NCI-H446 treated with DMSO at 0.1 percent for 48 hours (cell line): ENCODE measurements around the gene SPPL3.
"Not testable (repeated sequence)": the region's sequence is repeated elsewhere in the genome, so short reads cannot be mapped to it uniquely, and the experiment has no call there.

Experiments used
- DNase-seq: peaks from one replicate; lab custom pipeline; 2025; lab: John Stamatoyannopoulos, UW

The SPPL3 gene

GRCh38 chr12:120917748-120918147 lies 13.6 kb upstream of the SPPL3 start:
- DNase-seq: no peak

DNA sequence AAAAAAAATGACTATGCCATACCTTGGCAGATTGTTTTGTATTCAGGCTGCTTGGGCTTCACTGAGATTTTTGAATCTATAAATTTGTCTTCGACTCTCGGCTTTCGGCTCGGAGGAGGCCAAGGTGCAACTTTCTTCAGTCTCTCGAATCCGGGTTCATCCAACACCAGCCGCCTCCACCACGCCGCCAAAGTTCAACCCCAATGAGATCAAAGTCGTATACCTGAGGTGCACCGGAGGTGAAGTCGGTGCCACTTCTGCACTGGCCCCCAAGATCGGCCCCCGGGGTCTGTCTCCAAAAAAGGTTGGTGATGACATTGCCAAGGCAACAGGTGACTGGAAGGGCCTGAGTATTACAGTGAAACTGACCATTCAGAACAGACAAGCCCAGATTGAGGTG lies 12.4 kb upstream of the SPPL3 start:
- DNase-seq: no peak

GRCh38 chr12:120914794-120915193 lies 10.6 kb upstream of the SPPL3 start:
- DNase-seq: no peak

DNA sequence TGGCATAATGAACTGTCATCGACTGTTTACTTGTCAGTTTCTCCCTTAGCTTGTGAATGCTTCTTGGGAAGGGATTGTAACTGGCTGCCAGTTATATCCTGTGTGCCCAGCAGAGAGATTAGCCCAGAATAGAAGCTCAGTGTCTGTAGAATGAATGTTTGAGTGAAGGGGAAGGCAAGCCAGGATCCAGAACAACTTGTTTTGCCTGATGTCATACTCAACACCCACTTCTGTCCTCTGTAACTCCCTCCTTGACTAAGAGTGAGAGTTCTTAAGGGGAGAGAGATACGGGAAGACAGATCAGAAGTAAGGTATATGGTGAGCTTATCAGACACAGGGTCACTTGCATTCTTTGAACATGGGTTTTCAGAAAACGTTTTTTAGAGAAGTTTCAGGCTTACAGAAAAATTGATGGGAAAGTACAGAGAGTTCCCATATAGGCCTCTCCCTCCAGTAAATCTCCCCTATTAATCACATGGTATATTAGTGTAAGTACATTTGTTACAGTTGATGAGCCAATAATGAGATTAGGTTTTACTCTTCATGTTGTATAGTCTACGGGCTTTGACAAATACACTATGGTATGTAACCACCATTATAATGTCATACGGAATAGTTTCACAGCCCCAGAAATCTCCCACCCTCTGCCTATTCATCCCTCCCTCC lies 5.6 kb upstream of the SPPL3 start:
- no peak for DNase-seq

DNA sequence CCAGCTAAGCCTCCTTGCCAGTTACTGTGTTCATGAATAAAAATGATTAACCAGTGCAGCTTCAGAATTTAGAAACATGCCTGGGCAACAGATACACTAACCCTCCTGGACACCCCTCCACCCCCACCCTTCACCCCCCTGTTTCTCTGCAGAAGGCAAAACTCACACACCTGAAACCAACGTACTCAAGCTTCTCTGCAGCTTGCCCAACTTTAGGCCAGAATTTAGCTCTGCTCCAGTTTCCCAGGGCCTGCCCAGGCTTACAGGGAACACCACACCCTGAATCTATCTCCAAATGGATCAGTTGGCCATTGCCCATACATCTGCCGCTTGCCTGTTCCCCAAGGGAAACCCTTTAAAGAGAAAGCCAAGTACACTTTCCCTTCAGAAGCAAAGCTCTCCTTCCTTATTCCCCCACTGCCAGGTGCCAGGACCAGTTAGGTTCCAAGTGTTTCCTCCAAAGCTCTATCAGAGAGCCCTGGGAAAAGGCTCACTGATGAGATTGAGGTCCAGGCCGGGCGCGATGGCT lies 1.8 kb upstream of the SPPL3 start:
- DNase-seq: peak; percentile 22

DNA sequence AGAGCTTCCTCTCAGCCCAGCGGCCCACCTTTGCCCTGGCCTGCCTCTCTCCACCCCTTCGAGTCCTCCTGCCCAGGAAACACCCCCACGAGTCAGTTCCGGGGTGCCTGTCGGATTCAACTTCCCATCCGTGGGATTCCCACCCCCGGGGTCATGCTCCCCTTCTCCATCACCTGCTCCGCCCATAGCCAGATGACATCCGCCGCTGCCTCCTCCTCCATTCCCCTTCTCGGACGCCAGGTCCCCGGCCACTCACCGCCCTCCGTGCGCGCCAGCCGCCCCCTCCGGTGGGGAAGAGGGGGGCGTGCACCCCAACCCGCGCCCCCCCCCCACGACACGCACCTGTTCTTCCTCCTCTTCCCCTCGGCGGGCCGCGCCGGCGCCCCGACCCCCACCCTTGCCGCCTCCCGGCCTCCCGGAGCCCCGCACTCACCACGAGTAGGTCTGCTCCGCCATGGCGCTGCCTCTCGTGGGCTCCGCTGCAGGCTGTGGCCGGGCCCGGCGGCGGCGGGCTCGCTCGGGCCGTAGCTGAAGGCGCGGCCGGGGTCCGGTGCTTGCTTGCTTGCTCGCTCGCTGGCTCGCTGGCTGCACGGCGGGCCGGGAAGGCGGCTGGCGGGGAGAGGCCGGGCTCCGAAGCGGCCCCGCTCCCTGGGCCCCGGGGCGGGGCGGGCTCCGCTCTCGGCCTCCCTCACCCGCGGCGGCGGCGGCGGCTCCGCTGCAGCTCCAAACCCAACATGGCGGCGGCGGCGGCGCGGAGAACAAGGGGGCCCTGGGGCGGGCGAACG lies 554 bp downstream of the SPPL3 start:
- DNase-seq: no peak

DNA sequence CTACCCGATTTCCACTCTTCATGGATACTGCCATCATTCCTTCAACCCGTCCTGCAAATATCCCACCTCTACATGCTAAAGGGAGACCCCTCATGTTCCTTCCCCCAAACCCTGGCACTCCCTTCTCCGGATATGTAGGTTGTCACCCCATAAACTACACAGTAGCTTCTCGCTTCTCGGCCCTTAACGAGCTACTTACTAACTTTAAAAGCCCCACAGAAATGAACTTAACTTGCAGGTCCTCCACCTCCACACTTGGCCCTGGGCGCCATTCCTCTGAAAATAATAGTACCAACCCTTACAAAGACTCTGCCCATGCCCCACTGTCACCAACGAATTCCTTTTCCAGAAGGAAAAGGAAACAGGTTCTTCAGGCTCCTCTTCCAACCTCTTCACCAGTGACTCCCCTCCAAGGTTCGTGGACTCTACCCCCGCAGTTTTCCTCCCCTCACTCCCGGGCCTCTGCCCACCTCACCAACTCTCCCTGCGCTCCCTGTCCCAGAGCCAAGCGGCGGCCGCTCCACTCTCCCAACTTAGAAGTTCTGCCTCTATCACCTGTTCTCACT lies 1.2 kb downstream of the SPPL3 start:
- DNase-seq: no peak

GRCh38 chr12:120901818-120902217 lies 2.3 kb downstream of the SPPL3 start:
- DNase-seq: no peak

DNA sequence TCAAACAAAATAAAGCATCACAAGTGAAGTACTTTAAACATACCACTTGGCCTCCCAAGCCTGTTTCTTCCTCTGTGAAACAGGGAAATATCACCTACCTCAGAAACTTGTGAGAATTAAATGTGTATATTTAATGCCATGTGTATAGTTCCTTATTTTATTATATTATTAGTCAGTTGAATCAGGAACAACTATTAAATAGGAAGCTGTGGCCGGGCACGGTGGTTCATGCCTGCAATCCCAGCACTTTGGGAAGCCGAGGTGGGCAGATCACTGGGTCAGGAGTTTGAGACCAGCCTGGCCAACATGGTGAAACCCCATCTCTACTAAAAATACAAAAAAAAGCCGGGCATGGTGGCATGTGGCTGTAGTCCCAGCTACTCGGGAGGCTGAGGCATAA lies 3.1 kb downstream of the SPPL3 start:
- not testable (repeated sequence) for DNase-seq

DNA sequence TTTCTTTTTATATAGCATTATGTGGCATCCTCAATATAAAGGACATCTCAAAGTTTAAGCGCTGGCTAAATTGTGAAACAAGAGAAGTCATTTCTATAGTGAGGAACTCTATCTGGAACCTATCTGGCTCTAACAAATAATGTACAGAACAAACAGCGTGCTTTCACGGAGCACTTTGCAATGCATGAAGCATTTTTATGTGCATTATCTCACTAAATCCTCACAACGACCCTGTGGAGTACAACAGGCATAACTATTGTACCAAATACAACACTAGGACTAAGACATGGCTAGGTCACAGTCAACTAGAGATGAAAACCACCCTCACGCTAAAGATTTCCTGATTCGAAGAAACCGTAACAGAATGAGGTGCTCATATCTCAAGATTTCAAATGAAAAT lies 8.6 kb downstream of the SPPL3 start:
- no peak for DNase-seq

DNA sequence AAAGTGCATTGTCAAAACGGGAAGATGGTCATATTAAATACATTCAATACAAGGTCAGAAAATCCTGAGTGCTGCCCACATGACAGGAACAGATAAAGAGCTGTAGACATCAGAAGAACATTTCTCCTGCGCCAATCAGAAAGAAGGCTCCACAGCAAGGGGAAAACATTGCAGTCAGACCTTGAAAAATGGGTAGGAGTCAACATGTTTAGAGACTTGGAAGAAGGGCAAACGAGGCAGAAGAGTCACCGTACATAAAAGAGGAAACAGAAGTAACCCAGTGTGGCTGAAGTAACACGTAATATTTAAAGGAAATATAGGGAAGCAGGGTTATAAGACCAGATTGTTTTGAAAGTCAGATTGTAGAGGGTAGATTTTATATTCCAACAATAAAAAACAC lies 11.9 kb downstream of the SPPL3 start:
- DNase-seq: no peak

GRCh38 chr12:120890963-120891362 lies 13.2 kb downstream of the SPPL3 start:
- DNase-seq: no peak

GRCh38 chr12:120887253-120888043 lies 16.7 kb downstream of the SPPL3 start:
- no peak for DNase-seq

- DNase-seq: no peak
Observed at GRCh38 chr12:120886199-120887018, 17.7 kb downstream of the SPPL3 start.

DNA sequence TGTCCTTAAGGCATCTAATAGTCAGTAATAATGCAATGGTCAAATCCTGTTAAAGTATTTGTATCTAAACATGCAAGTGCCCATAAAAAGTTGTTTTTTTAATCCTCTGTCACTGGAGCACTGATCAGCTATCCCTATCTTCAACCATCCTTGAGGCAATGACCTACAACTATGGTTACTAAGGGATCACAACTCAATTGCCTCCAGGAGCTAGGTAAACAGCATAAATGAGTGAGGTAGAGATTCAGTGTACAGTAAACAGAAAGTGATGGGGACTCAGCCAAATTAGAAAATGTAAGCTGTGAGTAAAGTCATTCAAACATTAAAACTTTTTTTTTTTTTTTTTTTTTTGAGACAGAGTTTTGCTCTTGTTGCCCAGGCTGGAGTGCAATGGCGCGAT lies 18.6 kb downstream of the SPPL3 start:
- DNase-seq: no peak

GRCh38 chr12:120884644-120885043 lies 19.5 kb downstream of the SPPL3 start:
- DNase-seq: no peak

DNA sequence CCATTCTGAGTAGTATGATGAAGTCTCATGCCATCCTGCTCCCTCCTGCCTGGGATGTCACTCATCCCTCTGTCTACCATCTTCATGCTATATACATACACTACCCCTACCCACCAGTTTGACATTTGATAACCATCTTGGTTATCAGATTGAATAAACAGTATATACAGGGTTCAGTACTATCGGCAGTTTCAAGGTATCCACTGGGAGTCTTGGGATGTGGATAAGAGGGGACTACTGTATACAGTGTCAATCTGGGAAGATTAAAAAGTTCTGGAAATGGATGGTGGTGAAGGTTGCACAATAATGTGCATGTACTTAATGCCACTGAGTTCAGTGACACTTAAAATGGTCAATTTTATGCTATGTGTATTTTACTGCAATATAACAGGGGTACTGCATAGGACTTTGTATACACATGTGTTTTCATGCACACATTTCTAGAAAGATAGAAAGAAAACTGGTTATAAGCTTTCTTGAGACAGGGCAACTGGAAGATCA lies 22.1 kb downstream of the SPPL3 start:
- no peak for DNase-seq

DNA sequence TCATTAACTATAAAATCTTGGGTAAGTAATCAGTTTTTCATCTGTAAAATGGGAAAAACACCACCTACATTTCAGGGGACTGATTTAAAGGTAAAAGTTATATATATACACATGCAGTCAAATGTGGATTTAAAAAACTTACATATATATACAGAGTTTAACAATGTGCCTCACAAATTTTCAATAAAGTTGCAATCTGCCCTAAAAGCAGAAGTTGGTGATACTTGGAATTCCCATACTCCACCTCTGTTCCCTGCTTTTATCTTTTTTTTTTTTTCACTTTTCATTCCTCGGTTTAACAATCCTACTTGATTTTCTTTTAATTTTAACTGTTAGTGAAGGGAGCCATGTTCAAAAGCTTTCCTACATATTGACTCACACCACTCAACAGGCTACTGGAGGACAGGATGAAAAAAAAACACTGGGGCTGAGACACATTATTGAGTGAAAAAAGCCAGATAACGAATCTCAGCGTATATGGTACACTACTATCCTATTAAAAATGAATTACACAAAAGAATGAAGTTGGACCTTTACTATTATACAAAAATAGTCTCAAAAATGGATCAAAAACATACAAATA lies 24.3 kb downstream of the SPPL3 start:
- no peak for DNase-seq

DNA sequence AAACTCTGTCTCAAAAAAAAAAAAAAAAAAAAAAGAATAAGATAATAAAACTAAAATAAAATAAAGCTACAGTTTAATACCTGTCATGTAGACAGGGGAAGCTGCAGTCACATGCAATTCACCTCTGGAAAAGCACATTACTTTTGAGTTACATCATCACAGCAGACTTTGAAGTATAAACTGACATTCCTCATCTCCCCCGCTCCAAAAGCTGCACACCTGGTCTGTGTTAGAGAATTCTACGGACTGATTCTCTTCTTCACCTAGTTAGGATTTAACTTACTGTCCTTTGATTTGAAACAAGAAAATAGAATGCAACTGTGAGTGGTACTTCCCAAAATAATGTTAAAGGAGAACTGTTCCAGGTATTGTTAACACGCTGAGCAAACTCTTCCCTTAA lies 25.1 kb downstream of the SPPL3 start:
- no peak for DNase-seq

- DNase-seq: no peak
Observed at GRCh38 chr12:120874547-120875245, 29.5 kb downstream of the SPPL3 start.
